ENCODE results near the gene SOBP. TPM values are rescaled to one million over a fixed set of nuclear protein-coding genes. Genes with fewer than 3 reads are reported as not detected.
"Not testable (repeated sequence)": the region's sequence is repeated elsewhere in the genome, so short reads cannot be mapped to it uniquely, and the experiment has no call there.

SOBP gene
- total and polyA plus RNA-seq, 2 donors (not counting 3 experiments of a cell fraction or from before 2014, with no cell fraction given), result 0.35 to 6.6 TPM

DNA sequence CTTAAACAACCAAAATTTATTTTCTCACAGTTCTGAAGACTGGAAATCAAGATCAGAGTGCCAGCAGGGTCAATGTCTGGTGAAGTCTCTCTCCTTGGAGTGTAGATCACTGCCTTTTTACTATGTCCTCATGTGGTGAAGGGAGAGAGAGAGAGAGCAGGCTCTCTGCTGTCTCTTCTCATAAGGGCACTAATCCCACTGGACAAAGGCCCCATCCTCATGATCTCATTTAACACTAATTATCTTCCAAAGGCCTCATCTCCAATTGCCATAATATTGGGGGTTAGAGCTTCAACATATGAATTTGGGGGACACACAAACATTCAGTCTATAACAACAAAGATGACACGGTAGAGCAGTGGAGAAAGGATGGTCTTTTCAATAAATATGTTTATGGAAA is 27.4 kb downstream of the SOBP start:
- no peak overlapping the region for H3K27ac ChIP-seq (ENCODE audit: insufficient read depth, low read depth, low read length)
- H3K36me3 ChIP-seq (ENCODE audit: control insufficient read depth in 2 of 2, extremely low read depth in 1 of 2, insufficient read depth in 2 of 2, low read length in 2 of 2), result no peaks in the 10 kb centered on the region
- ChIA-PET POLR2A (no interaction called here), CTCF (interaction anchor here (0.6 kb wide), 1 partner anchor 338 kb away, joined by 3 read pairs; no protein-coding TSS in a partner anchor)
- no peaks in the 10 kb centered on the region for H3K27me3 ChIP-seq (ENCODE audit: control insufficient read depth in 2 of 2, insufficient read depth in 2 of 2, low read length in 2 of 2)
- no peaks in the 10 kb centered on the region for H4K20me1 ChIP-seq (replicated peaks; ENCODE audit: control insufficient read depth, extremely low read depth, insufficient read depth, low read length)
- TF ChIP-seq EZH2 (IDR thresholded peaks at IDR 0.05; ENCODE audit: borderline replicate concordance, low read depth, low read length, severe bottlenecking) (no peak), FOS (IDR thresholded peaks at IDR 0.05; ENCODE audit: borderline replicate concordance, insufficient read depth, low read length) (no peak), GATA2 (IDR thresholded peaks at IDR 0.05; ENCODE audit: insufficient read depth, insufficient read length, low read depth, low read length) (no peak)
- dilution Hi-C loops (cut with MboI; ENCODE audit: extremely low pct_ligation_motif_present, low sequenced_read_pairs), result no loop called here
- no peak overlapping the region for H3K4me3 ChIP-seq (replicated peaks in 1 of 3; ENCODE audit: insufficient read depth in 1 of 3, low read depth in 1 of 3, low read length in 3 of 3)
- H3K79me2 ChIP-seq (ENCODE audit: control insufficient read depth, insufficient read depth, low read length), result no peaks in the 10 kb centered on the region
- DNase-seq (ENCODE audit: low read depth, low spot score) (no peak), FAIRE-seq (no peak)
- intact Hi-C loops (cut with micrococcal nuclease), result no loop called here
- H2AFZ ChIP-seq (ENCODE audit: low read depth, low read length), result no peak overlapping the region
- peaks cover 6% of the 10 kb centered on the region for H3K4me1 ChIP-seq (ENCODE audit: control insufficient read depth, extremely low read depth, insufficient read depth, low read length)
- no peaks in the 10 kb centered on the region for H3K9me1 ChIP-seq (replicated peaks; ENCODE audit: control insufficient read depth, extremely low read depth, insufficient read depth, low read length)
- H3K9ac ChIP-seq (replicated peaks; ENCODE audit: extremely low read depth, insufficient read depth, low read length), result no peak overlapping the region
- H3K9me3 ChIP-seq (replicated peaks; ENCODE audit: control insufficient read depth, insufficient read depth, low read length), result no peaks in the 10 kb centered on the region
- no TSS peak for BruUV-seq (replicated peaks)
- no peak overlapping the region for H3K4me2 ChIP-seq (ENCODE audit: insufficient read depth, low read length)

DNA sequence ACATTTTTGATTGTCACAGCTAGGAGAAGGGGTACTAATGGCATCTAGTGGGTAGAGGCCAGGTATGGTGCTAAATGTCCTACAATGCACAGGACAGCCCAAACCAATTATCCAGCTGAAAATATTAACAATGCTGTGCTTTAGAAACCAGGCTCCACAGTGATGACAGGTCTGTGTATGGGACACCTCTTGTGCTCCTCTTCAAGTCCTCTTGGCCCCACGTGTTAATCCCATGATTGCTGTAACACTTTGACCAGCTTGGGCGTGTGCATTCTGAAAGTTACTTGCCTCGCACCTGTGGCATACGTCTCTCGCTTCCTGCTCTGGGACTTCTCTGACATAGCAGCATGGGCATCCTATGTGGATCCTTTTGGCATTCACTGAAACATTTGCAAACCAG is 29.3 kb downstream of the SOBP start:
- dilution Hi-C loops (cut with MboI; ENCODE audit: extremely low pct_ligation_motif_present, low sequenced_read_pairs); H3K4me1 ChIP-seq (ENCODE audit: control insufficient read depth, extremely low read depth, insufficient read depth, low read length); H3K79me2 ChIP-seq (ENCODE audit: control insufficient read depth, insufficient read depth, low read length); CTCF ChIA-PET; H3K9me1 ChIP-seq (replicated peaks; ENCODE audit: control insufficient read depth, extremely low read depth, insufficient read depth, low read length); H3K27ac ChIP-seq (ENCODE audit: insufficient read depth, low read depth, low read length); intact Hi-C loops (cut with micrococcal nuclease); H3K9me3 ChIP-seq (replicated peaks; ENCODE audit: control insufficient read depth, insufficient read depth, low read length); BruUV-seq (replicated peaks); H3K4me3 ChIP-seq (replicated peaks in 1 of 3; ENCODE audit: insufficient read depth in 1 of 3, low read depth in 1 of 3, low read length in 3 of 3); H3K27me3 ChIP-seq (ENCODE audit: control insufficient read depth in 2 of 2, insufficient read depth in 2 of 2, low read length in 2 of 2); H3K4me2 ChIP-seq (ENCODE audit: insufficient read depth, low read length); H4K20me1 ChIP-seq (replicated peaks; ENCODE audit: control insufficient read depth, extremely low read depth, insufficient read depth, low read length); POLR2A ChIA-PET; H3K9ac ChIP-seq (replicated peaks; ENCODE audit: extremely low read depth, insufficient read depth, low read length); FAIRE-seq; H2AFZ ChIP-seq (ENCODE audit: low read depth, low read length); DNase-seq (ENCODE audit: low read depth, low spot score); H3K36me3 ChIP-seq (ENCODE audit: control insufficient read depth in 2 of 2, extremely low read depth in 1 of 2, insufficient read depth in 2 of 2, low read length in 2 of 2): not testable (repeated sequence)

- dilution Hi-C loops (cut with MboI; ENCODE audit: extremely low pct_ligation_motif_present, low sequenced_read_pairs); POLR2A ChIA-PET; H3K4me2 ChIP-seq (ENCODE audit: insufficient read depth, low read length); intact Hi-C loops (cut with micrococcal nuclease); H3K27me3 ChIP-seq (ENCODE audit: control insufficient read depth in 2 of 2, insufficient read depth in 2 of 2, low read length in 2 of 2); H2AFZ ChIP-seq (ENCODE audit: low read depth, low read length); H4K20me1 ChIP-seq (replicated peaks; ENCODE audit: control insufficient read depth, extremely low read depth, insufficient read depth, low read length); CTCF ChIA-PET; H3K9ac ChIP-seq (replicated peaks; ENCODE audit: extremely low read depth, insufficient read depth, low read length); DNase-seq (ENCODE audit: low read depth, low spot score); H3K79me2 ChIP-seq (ENCODE audit: control insufficient read depth, insufficient read depth, low read length); H3K9me3 ChIP-seq (replicated peaks; ENCODE audit: control insufficient read depth, insufficient read depth, low read length); H3K9me1 ChIP-seq (replicated peaks; ENCODE audit: control insufficient read depth, extremely low read depth, insufficient read depth, low read length); H3K27ac ChIP-seq (ENCODE audit: insufficient read depth, low read depth, low read length); H3K4me1 ChIP-seq (ENCODE audit: control insufficient read depth, extremely low read depth, insufficient read depth, low read length); H3K4me3 ChIP-seq (replicated peaks in 1 of 3; ENCODE audit: insufficient read depth in 1 of 3, low read depth in 1 of 3, low read length in 3 of 3); H3K36me3 ChIP-seq (ENCODE audit: control insufficient read depth in 2 of 2, extremely low read depth in 1 of 2, insufficient read depth in 2 of 2, low read length in 2 of 2); BruUV-seq (replicated peaks): not testable (repeated sequence)
- peak; percentile 48 for FAIRE-seq
Measured at GRCh38 chr6:107520706-107521105, 30.8 kb downstream of the SOBP start.
